Frontal cortex (tissue), 4 donors: Measurements from ENCODE around the gene PGM2. TPM values are rescaled to one million over a fixed set of nuclear protein-coding genes. Genes with fewer than 3 reads are reported as not detected.
"Not testable (repeated sequence)": the region's sequence is repeated elsewhere in the genome, so short reads cannot be mapped to it uniquely, and the experiment has no call there.

Experiments used
- DNase-seq, 2 donors: peaks; one replicate each; pipeline ENCODE4 v3.0.0; 2012; ENCODE audit warnings: low spot score in 2 of 2
- FAIRE-seq: peaks from 2 replicates; lab custom pipeline; 2012; peaks lifted over from hg19 to GRCh38; lab: Jason Lieb, UNC
- total RNA-seq: library from RNA; depleted of rRNA; stranded (reverse); fragments of >200 nt; gene quantifications from one replicate; pipeline ENCODE4 v1.2.3, GENCODE V29; 2014
- donor health status: control.
- donor health status: control.
- donor health status: control.

The PGM2 gene
- total RNA-seq, 1 donor from 2014 or later: 10.6 TPM

DNA sequence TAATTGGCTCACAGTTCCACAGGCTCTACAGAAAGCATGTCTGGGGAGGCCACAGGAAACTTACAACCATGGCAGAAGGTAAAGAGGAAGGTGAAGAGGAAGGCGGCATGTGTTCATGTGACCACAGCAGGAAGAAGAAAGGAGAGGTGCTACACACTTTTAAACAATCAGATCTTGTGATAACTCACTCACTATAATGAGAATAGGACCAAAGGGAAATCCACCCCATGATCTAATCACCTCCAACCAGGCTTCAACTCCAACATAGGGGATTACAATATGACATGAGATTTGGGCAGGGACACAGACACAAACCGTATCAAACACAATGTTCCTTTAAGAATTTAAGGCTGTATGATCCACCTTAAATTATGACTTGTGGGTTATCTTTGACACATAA is 10.5 kb upstream of the PGM2 start:
- FAIRE-seq (no peak), DNase-seq (no peak)

DNA sequence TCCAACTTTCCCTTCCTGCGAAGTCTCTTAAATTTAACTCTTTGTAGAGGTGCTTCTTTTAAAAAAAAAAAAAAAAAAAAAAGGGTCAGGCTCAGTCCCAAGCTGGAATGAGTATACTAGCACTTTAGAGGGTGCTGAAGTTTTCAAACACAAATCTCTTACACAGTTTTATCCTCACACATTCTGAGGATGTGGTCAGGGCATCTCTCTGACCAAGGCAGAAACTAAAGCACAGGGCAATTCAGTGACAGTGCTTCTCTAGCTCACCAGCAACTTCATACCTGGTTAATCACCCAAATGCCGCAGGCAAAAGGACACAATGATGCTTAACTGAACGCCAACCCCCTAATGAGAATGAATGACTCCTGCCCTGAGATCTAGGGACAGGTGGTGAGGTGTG is 9.8 kb upstream of the PGM2 start:
- DNase-seq (no peak), FAIRE-seq (no peak)

DNA sequence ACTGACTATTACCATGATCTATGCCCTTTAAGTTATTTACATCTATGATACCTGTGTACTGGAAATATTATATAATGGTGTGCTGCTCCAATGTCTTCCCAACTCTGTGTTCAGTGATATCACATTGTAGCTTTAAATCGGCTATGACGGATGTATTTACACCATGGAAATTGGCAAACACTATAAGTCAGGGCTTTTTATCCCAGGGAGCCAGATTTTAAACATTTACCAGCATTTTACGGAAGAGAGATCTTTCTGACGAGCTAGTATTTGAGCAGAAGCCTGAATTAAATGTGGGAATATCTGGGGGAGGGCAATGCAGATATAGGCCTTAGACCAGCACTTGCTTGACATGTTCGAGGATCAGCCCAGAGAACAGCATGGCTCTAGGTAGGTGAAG is 7.7 kb upstream of the PGM2 start:
- no peak for FAIRE-seq
- DNase-seq: no peak

DNA sequence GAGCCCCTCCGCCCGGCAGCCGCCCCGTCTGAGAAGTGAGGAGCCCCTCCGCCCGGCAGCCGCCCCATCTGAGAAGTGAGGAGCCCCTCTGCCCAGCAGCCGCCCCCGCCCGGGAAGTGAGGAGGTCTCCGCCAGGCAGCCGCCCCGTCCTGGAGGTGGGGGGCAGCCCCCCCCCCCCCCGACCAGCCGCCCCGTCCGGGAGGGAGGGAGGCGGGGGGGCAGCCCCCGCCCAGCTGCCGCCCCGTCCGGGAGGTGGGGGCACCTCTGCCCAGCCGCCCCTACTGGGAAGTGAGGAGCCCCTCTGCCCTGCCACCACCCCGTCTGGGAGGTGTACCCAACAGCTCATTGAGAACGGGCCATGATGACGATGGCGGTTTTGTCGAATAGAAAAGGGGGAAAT is 6.0 kb upstream of the PGM2 start:
- FAIRE-seq, DNase-seq: not testable (repeated sequence)

DNA sequence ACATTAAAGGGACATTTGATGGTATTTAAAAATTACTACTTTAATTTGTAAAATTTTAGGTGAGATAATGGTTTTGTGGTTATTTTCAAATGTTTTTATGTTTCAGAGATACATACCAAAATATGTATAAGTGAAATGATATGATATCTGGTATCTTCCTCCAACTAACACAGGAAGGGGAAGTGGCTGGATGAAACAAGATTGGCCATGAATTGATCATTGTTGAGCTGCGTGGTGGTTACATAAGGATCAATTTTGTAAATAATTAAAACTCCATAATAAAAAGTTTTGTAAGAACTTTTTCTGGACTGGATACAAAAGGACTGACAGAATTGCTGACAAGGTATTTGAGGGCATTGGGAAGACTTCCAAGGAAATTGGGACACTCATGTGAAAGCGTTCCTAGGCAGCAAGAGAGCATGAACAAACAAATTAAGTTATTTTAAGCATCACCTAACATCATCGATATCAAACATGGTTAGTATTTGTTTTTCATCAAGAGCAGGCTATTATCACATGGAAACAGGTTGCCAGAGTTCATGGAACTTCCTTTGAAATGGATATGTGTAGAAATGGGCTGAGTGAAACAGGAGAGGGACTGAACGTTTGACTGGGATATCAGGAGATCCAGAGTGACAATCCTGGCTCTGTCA is 4.4 kb upstream of the PGM2 start:
- FAIRE-seq: no peak
- DNase-seq: no peak

DNA sequence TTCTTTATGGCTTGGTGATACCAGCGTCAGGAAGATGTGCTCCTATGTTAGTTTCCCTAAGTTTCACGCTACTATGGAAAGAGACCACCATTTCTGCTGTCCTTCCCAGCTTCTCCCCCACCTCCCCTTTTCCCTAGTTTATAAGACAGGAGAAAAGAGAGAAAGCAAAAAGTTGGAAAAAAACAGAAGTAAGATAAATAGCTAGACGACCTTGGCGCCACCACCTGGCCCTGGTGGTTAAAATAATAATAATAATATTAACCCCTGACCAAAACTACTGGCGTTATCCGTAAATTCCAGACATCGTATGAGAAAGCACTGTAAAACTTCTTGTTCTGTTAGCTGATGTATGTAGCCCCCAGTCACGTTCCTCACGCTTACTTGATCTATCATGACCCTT is 985 bp upstream of the PGM2 start:
- not testable (repeated sequence) for FAIRE-seq, DNase-seq

DNA sequence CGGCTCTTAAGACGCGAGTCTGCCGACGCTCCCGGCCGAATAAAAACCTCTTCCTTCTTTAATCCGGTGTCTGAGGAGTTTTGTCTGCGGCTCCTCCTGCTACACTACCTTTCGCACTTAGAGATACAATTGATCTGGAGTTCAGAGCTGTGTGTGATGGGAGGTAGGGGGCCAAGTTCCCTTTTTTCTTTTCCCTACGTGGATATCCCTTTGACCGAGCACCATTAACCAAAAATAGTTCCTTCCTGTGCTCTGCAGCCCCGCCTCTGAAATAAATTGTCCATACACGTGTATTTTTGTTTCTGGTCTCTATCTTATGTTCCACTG is 555 bp upstream of the PGM2 start:
- no peak for FAIRE-seq
- peak; percentile 24 to 29 for DNase-seq

DNA sequence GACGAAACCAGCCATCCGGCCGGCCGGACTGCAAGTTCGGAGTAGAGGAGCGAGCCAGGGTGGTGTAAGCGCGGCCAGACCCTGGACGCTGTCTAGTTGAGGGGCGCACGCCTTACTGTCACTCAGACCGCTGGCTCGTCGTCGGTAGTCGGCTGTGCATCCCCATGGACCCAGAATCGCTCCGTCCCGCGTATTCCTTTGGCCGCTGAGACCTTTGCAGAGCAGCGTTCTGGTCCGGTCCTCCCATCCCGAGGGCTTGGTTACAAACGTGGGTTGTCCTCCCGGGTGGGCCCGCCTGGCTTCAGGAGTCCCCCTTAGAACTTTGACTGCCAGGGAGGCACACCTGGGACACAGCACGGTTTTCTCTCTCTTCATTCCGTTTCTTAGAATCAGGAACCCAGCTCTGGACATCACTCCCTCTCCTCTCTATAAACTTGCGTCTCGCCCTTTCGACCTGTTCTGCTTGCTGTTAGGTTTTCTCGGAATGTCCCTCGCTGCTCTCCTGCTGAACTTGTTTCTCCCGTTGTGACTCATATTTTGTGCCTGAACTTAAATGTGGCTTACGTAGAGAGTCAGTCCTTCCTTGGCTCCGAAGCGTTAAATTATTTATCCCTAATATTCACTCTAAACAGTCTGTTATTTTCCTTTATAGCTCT is 672 bp downstream of the PGM2 start:
- FAIRE-seq: no peak

DNA sequence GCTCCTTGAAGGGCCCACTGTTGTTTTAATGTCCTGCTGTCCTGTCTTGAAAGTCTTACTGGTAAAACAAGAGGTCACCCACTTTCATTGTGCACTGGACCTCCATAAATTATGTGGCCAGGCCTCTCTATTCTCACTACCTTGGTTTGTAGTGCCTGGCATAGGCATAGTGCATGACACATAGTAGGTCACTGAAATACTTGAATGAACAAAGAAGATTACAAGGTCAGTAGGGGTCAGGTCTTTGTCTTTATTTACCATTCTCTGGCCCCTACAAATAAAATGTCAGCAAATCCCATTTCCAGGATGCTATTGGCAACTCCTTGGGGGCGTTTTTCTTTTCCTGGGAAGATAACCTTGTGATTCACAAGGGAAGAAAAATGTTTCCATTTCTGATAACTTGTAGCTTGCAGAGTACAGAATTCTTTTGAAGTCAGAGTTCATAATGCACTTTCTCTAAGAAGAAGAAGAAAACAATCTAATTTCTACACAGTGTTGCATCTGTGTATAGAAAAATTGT is 1.4 kb downstream of the PGM2 start:
- DNase-seq: no peak
- FAIRE-seq: no peak

More for the DNA sequence above, 672 bp downstream of the PGM2 start:
- peak in 1 of 2 donors; percentile 21 for DNase-seq

DNA sequence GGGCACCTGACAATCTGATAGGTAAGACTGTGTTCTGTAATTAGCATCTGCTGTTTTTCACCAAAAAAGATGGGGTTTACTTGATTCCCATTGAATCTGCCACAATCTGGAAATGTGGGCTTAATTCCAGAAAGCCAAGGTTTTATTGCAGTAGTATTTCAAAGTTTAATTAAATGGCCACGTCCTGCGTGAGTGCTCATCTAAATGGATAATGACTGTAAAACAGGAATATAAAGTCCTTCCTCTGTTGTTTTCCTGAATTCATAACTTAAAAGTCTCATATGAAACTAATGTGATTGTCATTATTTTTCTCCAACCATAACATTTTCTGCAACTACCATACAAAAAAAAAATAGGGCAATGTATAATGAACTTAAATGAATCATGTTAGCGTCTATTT is 2.4 kb downstream of the PGM2 start:
- FAIRE-seq (no peak), DNase-seq (no peak)

DNA sequence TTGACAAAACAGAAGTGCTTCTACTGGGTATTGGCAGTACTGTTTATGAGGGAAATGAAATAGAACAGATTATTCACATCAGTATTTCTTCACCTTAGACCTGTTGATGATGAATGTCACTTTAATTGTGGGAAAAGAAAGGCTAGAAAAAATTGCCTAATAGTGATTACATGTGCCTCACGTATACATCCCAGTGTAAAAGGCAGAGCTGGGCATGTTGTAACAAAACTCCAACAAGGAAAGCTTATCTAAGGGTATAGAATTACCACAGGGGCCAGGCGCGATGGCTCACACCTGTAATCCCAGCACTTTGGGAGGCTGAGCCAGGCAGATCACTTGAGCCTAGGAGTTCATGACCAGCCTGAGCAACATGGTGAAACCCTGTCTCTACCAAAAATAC is 4.2 kb downstream of the PGM2 start:
- DNase-seq: no peak
- FAIRE-seq: no peak

DNA sequence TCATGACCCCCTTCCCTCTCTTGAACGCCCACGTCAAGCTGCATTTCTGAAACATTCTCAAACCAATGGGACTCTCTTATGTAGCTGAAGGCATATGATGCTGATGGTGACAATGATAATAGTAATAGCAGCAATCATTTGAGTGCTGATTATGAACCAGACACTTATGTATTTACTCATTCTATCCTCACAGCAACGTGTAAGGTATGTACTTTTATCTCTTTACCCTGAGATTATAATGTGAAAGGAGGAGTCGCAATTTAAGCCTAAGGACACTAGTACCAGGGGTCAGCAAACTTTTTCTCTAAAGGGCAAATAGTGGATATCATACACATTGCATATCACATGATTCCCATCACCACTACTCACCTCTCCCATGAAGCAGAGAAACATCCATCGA is 8.5 kb downstream of the PGM2 start:
- DNase-seq: no peak
- FAIRE-seq: no peak

DNA sequence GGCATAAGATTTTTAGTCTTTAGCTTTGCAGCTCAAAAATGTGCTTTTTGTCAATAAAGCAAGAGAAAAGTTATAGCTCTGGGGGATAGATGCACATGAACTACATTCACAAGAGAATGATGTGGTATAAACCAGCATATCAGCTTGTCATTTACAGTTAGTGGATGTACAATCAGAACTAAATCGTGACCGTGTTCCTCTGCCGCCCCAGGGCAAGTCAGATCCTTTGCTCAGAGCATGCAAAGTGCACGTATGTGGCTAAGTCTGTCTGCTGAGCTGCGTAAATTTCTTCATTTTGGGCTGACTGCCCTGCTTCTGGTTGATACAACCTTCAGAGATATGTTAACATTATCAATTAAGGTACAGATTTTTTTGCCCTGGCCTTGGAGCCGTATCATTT is 9.3 kb downstream of the PGM2 start:
- DNase-seq (no peak), FAIRE-seq (no peak)

DNA sequence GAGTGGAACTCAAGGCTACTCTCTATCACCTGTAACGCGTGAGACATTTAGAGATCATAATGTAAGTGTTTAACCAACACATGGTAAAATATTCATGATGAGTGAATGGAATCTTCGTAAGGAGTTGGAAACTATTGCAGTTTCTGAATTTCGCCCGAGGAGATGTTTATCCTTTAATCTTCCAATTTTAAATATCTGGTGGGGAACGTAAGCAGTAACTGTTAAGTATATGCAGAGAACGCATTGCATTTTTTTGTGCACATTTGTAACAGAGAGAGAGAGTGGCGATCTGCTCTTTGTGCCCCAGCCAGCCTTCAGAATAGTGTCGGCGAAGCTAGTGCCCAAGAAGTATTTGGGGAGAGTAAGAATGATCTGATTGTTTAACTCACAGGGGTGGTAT is 9.8 kb downstream of the PGM2 start:
- FAIRE-seq: no peak
- DNase-seq: no peak

DNA sequence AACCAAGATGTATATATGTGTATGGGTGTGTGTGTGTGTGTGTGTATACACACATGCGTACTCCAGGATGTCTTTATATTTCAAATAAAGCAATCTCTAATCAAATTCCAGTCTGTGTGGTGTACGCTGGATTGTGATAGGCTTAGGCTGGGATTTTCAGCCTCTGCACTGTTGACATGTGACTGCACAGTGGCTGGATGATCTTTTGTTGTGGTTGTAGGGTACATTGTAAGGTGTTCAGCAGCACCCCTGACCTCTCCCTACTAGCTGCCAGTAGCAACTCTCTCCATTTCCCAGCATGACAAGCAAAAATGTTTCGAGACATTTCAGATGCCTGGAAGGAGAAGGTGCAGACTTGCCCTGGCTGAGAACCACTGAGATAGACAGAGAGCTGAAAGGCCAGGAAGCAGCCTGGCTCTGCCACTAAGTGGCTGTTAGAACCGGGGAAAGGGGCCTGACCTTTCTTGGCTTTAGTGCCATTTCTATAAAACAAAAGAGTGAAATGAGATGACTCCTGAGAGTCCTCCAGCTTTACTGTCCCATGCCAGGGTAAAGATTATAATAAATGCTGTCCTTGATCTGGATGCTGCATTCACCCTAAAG is 10.5 kb downstream of the PGM2 start:
- no peak for FAIRE-seq

DNA sequence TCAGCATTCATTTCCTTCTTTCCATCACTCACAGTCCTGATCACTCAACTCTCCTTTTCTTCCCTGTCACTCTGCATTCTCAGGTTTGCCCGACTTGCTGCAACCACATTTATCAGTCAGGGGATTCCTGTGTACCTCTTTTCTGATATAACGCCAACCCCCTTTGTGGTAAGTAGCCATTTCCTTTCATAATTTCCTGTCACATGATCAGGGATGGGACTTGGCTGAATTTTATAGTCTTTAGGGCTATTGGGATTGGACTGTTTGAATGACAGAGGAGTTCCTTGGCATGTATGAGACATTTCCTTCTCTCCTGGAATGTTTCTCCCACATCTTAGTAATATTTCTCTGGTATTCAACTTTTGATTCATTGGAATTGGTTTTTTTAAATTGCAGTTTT is 11.0 kb downstream of the PGM2 start:
- DNase-seq (no peak), FAIRE-seq (no peak)

More for the DNA sequence above, 10.5 kb downstream of the PGM2 start:
- no peak for DNase-seq

DNA sequence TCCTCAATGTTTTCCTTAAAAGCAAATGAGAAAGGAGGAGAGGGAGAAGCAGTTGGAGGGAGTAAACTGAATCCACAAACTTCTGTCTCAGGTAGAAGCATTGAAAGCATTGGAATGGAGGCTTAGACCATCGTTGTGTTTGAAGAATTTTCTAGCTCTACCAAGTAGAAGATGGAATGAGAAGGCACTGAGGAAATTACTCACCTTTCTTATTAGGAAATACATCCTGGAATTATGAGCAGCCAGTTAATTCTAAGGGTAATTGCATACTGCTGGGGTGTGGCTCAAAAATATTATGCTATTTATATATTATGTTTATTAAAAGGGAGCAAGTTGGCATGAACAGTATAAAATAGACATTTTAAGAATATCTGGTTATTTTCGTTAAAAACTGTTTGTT is 12.9 kb downstream of the PGM2 start:
- FAIRE-seq: no peak

DNA sequence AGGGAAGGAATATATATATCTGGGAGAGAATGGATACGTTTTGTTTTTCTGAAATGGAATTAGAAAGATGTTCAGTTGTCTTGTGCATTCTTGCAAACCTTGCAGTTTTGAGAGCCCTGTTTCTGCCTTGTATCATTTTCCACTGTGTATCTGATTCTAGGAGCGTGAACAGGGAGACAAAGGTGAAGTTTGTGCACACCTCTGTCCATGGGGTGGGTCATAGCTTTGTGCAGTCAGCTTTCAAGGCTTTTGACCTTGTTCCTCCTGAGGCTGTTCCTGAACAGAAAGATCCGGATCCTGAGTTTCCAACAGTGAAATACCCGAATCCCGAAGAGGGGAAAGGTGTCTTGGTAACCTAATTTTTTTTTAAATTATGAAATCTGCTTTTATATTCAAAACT is 17.7 kb downstream of the PGM2 start:
- FAIRE-seq: no peak

More for the DNA sequence above, 12.9 kb downstream of the PGM2 start:
- DNase-seq: no peak

DNA sequence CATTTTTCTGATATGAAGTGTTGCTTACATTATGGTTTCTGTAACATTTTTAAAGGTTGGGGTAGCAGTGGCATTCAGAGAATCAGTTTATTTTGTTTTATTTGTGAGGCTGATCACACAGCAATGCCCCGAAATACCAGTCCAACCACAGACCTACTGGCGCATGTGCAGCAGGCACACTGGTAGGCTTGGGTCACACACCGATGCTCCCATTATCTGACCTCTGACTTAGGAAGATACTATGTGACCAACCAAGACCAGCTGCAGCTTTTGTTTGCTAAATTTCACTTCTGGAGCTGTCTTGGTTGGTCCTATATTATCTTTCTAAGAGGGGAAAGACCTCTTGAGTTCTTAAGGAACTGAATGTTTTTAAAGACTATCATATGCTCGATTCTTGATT is 18.7 kb downstream of the PGM2 start:
- no peak for DNase-seq
- FAIRE-seq: no peak

More for the DNA sequence above, 17.7 kb downstream of the PGM2 start:
- no peak for DNase-seq

DNA sequence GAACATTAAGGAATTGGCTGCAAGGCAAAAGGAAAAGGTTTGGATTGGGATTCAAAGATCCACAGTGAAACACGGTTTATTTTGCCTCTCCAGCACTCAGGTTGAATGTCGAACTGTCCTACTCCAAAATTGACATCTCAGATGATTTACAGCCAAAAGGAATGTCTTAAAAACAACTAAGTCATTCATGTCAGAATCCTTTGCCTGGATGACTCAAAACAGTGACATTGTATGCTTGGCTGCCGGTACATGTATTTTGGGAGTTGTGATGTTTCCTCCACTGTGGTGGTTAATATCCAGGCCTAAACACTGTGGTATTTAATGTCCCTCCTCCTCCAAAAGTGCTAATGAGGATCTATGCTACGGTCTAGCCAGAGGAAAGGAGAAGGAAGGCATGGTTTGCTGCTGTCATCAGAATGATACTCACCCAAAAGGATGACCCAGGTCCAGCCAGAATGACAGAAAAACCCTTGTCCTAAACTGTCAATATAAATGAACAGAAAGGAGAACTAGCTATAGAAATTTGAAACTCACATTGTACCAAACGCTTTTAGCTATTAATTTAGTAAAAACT is 20.9 kb downstream of the PGM2 start:
- DNase-seq: no peak
- FAIRE-seq: no peak

DNA sequence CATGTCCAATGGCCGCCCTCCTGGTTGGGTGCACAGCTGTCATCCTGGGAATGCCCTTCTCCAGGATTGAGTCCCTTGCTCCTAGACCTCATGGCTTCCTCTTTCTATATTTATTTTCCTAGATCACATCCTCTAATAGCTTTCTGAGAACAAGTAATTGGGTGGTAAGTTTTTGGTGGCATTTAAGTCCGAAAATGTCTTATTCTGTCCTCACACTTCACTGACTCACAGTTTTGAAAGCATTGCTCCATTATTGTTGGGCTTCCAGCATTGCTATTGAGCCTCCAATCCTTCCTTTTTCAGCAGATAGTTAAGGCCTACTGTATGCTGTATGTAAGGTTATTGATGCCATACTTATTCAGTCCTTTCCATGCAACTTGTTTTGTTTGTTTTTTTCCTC is 25.9 kb downstream of the PGM2 start:
- DNase-seq (no peak), FAIRE-seq (no peak)
